K562 (cell line): Measurements from ENCODE around the gene GABRR2. TPM values are rescaled to one million over a fixed set of nuclear protein-coding genes. Genes with fewer than 3 reads are reported as not detected.
A peak's percentile ranks its signal among the peaks of the same experiment; 100 is the strongest.

Source experiments
- ATAC-seq: fragments of 200-7000 bp; cut with Tn5 transposase; 3 replicates; pipeline ENCODE4 v1.9.1; 2020; ENCODE audit warnings: moderate library complexity
- BruUV-seq: library from RNA; stranded (reverse); fragments of 400-500 nt; replicated peaks from 2 replicates; lab custom pipeline; 2021; lab: Mats Ljungman, UMichigan
- CTCF ChIA-PET: fragments of 300-600 bp; formaldehyde crosslinking; extraction: SDS; loops from one replicate; lab custom pipeline; 2021; ENCODE audit warnings: low intra/inter-chr PET ratio; lab: Yijun Ruan, JAX
- POLR2A ChIA-PET: fragments of 300-600, 350-650 bp; sonication (Branson Sonifier 250); formaldehyde crosslinking; extraction: SDS; loops from one replicate; lab custom pipeline; 2021; ENCODE audit warnings: antibody characterized with exemption, inconsistent platforms; lab: Yijun Ruan, JAX
- DNase-seq, 4 experiments: peaks; one replicate each; pipeline versions ENCODE4 v3.0.0 to v3.0.0-alpha.2; 2011 to 2018; ENCODE audit warnings: low spot score in 3 of 4, mixed read lengths in 3 of 4; ENCODE audit errors: extremely low read depth in 1 of 4
- FAIRE-seq: peaks from 2 replicates; lab custom pipeline; 2011; peaks lifted over from hg19 to GRCh38; lab: Jason Lieb, UNC
- H2AFZ ChIP-seq: 2 replicates; pipeline ENCODE4 v1.6.0; 2011; ENCODE audit warnings: low read depth, low read length, control low read depth, inconsistent platforms
- H3K27ac ChIP-seq: fragments of 200-600 bp; 3 replicates; pipeline ENCODE4 v1.8.0; 2011; ENCODE audit warnings: low read depth, mild to moderate bottlenecking, control low read depth, inconsistent platforms, low read length, moderate library complexity, mixed read lengths; ENCODE audit errors: extremely low read depth
- H3K27me3 ChIP-seq, 2 experiments: fragments of 300-600 bp in 1 of 2; 2 replicates in 1 of 2; 3 replicates in 1 of 2; pipeline versions ENCODE4 v1.6.0 to v1.8.0; 2011; ENCODE audit warnings: inconsistent platforms in 2 of 2, low read length in 2 of 2, mild to moderate bottlenecking in 1 of 2, mixed read lengths in 1 of 2, moderate library complexity in 1 of 2; ENCODE audit not compliant: control insufficient read depth in 2 of 2, insufficient read depth in 2 of 2
- H3K36me3 ChIP-seq: fragments of 300-600 bp; 3 replicates; pipeline ENCODE4 v1.8.0; 2011; ENCODE audit warnings: mild to moderate bottlenecking, low read length, inconsistent platforms; ENCODE audit not compliant: control insufficient read depth, insufficient read depth
- H3K4me1 ChIP-seq, 2 experiments: fragments of 200-600 bp in 1 of 2; replicated peaks in 1 of 2; 2 replicates in 1 of 2; 3 replicates in 1 of 2; pipeline versions ENCODE4 v1.5.1 to v1.8.0; 2011; ENCODE audit warnings: inconsistent platforms in 2 of 2, low read length in 2 of 2, mild to moderate bottlenecking in 1 of 2, mixed read lengths in 1 of 2, moderate library complexity in 1 of 2; ENCODE audit not compliant: control insufficient read depth in 2 of 2, insufficient read depth in 2 of 2
- H3K4me2 ChIP-seq: 2 replicates; pipeline ENCODE4 v1.6.1; 2011; ENCODE audit warnings: low read length, control low read depth, inconsistent platforms, mixed read lengths; ENCODE audit not compliant: insufficient read depth
- H3K4me3 ChIP-seq: fragments of 200-600 bp; sonication (generic), shearing (Covaris generic); 2 replicates; pipeline ENCODE4 v1.5.1; 2016; ENCODE audit warnings: control low read depth, inconsistent platforms
- H3K79me2 ChIP-seq: fragments of 200-600 bp; 3 replicates; pipeline ENCODE4 v1.8.0; 2011; ENCODE audit warnings: low read length, inconsistent platforms; ENCODE audit not compliant: control insufficient read depth, insufficient read depth
- H3K9ac ChIP-seq, 2 experiments: 2 replicates each; pipeline versions ENCODE4 v1.6.0 to v1.6.1; 2011; ENCODE audit warnings: low read depth in 2 of 2, low read length in 2 of 2, control low read depth in 1 of 2, inconsistent platforms in 1 of 2, mild to moderate bottlenecking in 1 of 2, mixed read lengths in 1 of 2; ENCODE audit not compliant: insufficient read depth in 1 of 2
- H3K9me1 ChIP-seq: one replicate; pipeline ENCODE4 v1.6.0; 2011; ENCODE audit warnings: inconsistent platforms, mild to moderate bottlenecking, low read length, moderate library complexity; ENCODE audit not compliant: control insufficient read depth, insufficient read depth
- H3K9me3 ChIP-seq: replicated peaks from 2 replicates; pipeline ENCODE4 v1.5.1; 2011; ENCODE audit warnings: low read depth, low read length, inconsistent platforms; ENCODE audit not compliant: control insufficient read depth, insufficient read depth
- H4K20me1 ChIP-seq: replicated peaks from 2 replicates; pipeline ENCODE4 v1.6.1; 2011; ENCODE audit warnings: low read length, inconsistent platforms, mixed read lengths; ENCODE audit not compliant: control insufficient read depth, insufficient read depth
- NFE2L1 ChIP-seq: fragments of 450-650 bp; IDR thresholded peaks from 2 replicates; pipeline ENCODE4 v1.6.1; 2016; ENCODE audit warnings: missing genetic modification characterization, low read depth, mild to moderate bottlenecking, missing compliant biosample characterization, moderate library complexity, borderline replicate concordance
- PBX2 ChIP-seq, 2 experiments: IDR thresholded peaks in 1 of 2; conservative IDR thresholded peaks in 1 of 2; 2 replicates each; pipeline ENCODE4 v1.6.1; 2016; ENCODE audit warnings: low read depth in 2 of 2, mild to moderate bottlenecking in 1 of 2, missing compliant biosample characterization in 1 of 2, missing genetic modification characterization in 1 of 2, moderate library complexity in 1 of 2
- PRPF4 ChIP-seq: fragments of 200-400 bp; formaldehyde crosslinking; IDR thresholded peaks from one replicate; pipeline ENCODE4 v1.6.1; 2017; ENCODE audit warnings: low read length, low read depth, mild to moderate bottlenecking; ENCODE audit not compliant: insufficient read depth, poor library complexity, severe bottlenecking
- SUPT5H ChIP-seq: fragments of 450-650 bp; IDR thresholded peaks from 2 replicates; pipeline ENCODE4 v1.6.1; 2016
- ZEB2 ChIP-seq: fragments of 450-650 bp; IDR thresholded peaks from 2 replicates; pipeline ENCODE4 v1.6.1; 2016
- ZFP30 ChIP-seq: fragments of 250-450 bp; sonication (Bioruptor Pico); IDR thresholded peaks from 2 replicates; pipeline ENCODE4 v1.8.0; 2022; ENCODE audit warnings: moderate library complexity, mild to moderate bottlenecking, inconsistent platforms, borderline replicate concordance
- ZKSCAN3 ChIP-seq: fragments of 250-450 bp; sonication (Bioruptor Pico); IDR thresholded peaks from 2 replicates; pipeline ENCODE4 v1.4.0; 2020
- WGBS: fragments of 100-300 bp; shearing (Covaris generic); methylation state at CpG from one replicate; pipeline ENCODE4 v1.1.6; 2016; ENCODE audit warnings: low coverage, mixed read lengths; ENCODE audit not compliant: insufficient coverage; ENCODE audit errors: missing lambda C conversion rate; 5-methylcytosine and 5-hydroxymethylcytosine counted together
- in situ Hi-C: fragments of 300-500 bp; cut with MboI; formaldehyde crosslinking; loops from 4 replicates; pipeline ENCODE4 v1.15.0; 2018; ENCODE audit warnings: inconsistent platforms, mixed read lengths
- intact Hi-C: fragments of 100-400 bp; cut with micrococcal nuclease; formaldehyde crosslinking; loops from 2 replicates; pipeline ENCODE4 v1.14.2; 2022
- polyA plus RNA-seq, 8 experiments: library from polyadenylated mRNA; depleted of rRNA in 4 of 8; stranded (reverse) in 5 of 8; unstranded in 3 of 8; fragments of >200 nt; fragmentation: Nextera tagmentation in 2 of 8; fragmentation: Illumina TruSeq in 1 of 8; extraction: Ambion mirVana in 2 of 8; extraction: Trizol in 1 of 8; gene quantifications; 2 replicates each; pipeline versions ENCODE4 v1.2.1 to v1.2.3, GENCODE V29; 2011 to 2014; ENCODE audit warnings: inconsistent platforms in 1 of 8, missing spikeins in 1 of 8
- total RNA-seq, 7 experiments: library from RNA; depleted of rRNA in 6 of 7; stranded (reverse); fragments of >200 nt in 6 of 7; fragmentation: Illumina TruSeq in 2 of 7; extraction: Trizol in 2 of 7; gene quantifications; 2 replicates each; pipeline versions ENCODE4 v1.2.1 to v1.2.3, GENCODE V29; 2011 to 2021; ENCODE audit warnings: low replicate concordance in 1 of 7
- TF ChIP-seq, protein P1 (sequence below): sonication (generic); formaldehyde crosslinking; IDR thresholded peaks from 2 replicates; pipeline ENCODE4 v1.8.0; 2022; ENCODE audit warnings: mild to moderate bottlenecking, missing genetic modification reagents, borderline replicate concordance

GABRR2 gene
- total and polyA plus RNA-seq, 9 of the 15 experiments (the other 6 are each of a cell fraction or from before 2014, with no cell fraction given), result 0.09 to 0.13 (median 0.10) TPM; not detected in 6

- ChIA-PET CTCF (interaction anchor here (1.4 kb wide), 1 partner anchor 58 kb away, joined by 3 read pairs; no protein-coding TSS in a partner anchor), POLR2A (interaction anchor here (0.6 to 1.4 kb wide), 3 partner anchors 10 to 40 kb away, joined by 3 to 7 read pairs (median 6); no protein-coding TSS in a partner anchor)
- intact Hi-C loops, result loop anchor here (1.0 to 5.0 kb wide), 3 partner anchors 57 to 301 kb away; partner anchors contain the start of gene ANKRD6
- Histone ChIP-seq H3K79me2 (no peaks in the 10 kb centered on the region), H3K27ac (no peak overlapping the region), H2AFZ (0 out of 2 replicates have a peak overlapping the region, but pooled peaks have one; percentile 28), H4K20me1 (no peaks in the 10 kb centered on the region), H3K9me1 (no peaks in the 10 kb centered on the region), H3K4me3 (no peak overlapping the region), H3K9ac (no peak overlapping the region; a peak in 1 of 4 replicates), H3K9me3 (no peaks in the 10 kb centered on the region), H3K27me3 (peaks cover 0 to 11% of the 10 kb centered on the region in 2 experiments; a peak in 1 of 5 replicates), H3K36me3 (no peaks in the 10 kb centered on the region), H3K4me2 (no peak overlapping the region), H3K4me1 (peaks cover 0 to 2% of the 10 kb centered on the region in 2 experiments; a peak in 1 of 5 replicates)
- no TSS peak for BruUV-seq
- 3% methylated on average over 4 of the region's 5 CpGs for WGBS
- no peak for TF ChIP-seq ZFP30 (CRISPR knock-in tag)
- no peak for TF ChIP-seq ZEB2
- TF ChIP-seq NFE2L1, result no peak
- no peak for TF ChIP-seq PRPF4
- no peak for TF ChIP-seq ZKSCAN3
- TF ChIP-seq SUPT5H, result no peak
- TF ChIP-seq, protein P1, sequence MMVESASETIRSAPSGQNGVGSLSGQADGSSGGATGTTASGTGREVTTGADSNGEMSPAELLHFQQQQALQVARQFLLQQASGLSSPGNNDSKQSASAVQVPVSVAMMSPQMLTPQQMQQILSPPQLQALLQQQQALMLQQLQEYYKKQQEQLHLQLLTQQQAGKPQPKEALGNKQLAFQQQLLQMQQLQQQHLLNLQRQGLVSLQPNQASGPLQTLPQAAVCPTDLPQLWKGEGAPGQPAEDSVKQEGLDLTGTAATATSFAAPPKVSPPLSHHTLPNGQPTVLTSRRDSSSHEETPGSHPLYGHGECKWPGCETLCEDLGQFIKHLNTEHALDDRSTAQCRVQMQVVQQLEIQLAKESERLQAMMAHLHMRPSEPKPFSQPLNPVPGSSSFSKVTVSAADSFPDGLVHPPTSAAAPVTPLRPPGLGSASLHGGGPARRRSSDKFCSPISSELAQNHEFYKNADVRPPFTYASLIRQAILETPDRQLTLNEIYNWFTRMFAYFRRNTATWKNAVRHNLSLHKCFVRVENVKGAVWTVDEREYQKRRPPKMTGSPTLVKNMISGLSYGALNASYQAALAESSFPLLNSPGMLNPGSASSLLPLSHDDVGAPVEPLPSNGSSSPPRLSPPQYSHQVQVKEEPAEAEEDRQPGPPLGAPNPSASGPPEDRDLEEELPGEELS (CRISPR knock-in tag), result no peak
- no peak for TF ChIP-seq PBX2 (CRISPR knock-in tag; IDR thresholded peaks at IDR 0.05; ENCODE audit: low read depth)
- TF ChIP-seq PBX2 (tag; conservative IDR thresholded peaks at IDR 0.05; ENCODE audit: low read depth), result no peak
- in situ Hi-C loops, result no loop called here
- FAIRE-seq (peak; percentile 91), ATAC-seq (peak; percentile 71), DNase-seq (peak in 2 of 4 experiments; percentile 26)
Observed at GRCh38 chr6:89311530-89311852, 3.6 kb downstream of the GABRR2 start.
